Myocyte (in vitro differentiated cells): ENCODE data around the gene TAF1C. TPM values are rescaled to one million over a fixed set of nuclear protein-coding genes. Genes with fewer than 3 reads are reported as not detected.

Source experiments
- DNase-seq: peaks from one replicate; pipeline ENCODE4 v3.0.0-alpha.2; 2012; ENCODE audit warnings: low read depth
- total RNA-seq: library from RNA; depleted of rRNA; stranded (reverse); fragments of >200 nt; gene quantifications from 2 replicates; pipeline ENCODE4 v1.2.3, GENCODE V29; 2014

TAF1C gene
- total RNA-seq, 1 donor from 2014 or later, result 23.6 TPM

DNA sequence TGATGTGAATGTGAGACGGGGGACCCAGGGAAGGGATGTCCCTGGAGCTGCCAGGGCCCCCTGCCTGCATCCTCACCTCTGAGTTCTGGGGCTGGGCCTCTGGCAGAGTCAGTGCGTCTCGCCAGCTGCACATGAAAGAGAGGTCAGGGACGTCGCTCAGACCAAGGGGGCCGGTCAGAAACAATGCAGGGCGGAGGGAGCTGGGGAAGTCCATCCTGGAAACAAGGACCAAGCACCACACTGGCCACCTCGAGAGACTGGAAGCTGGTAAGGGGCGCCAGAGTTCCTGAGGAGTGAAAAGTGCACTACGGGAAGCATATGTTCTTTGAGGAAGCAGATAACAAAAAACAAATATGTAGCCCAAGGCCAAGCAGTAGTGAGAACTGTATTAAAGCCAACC lies 2.1 kb downstream of the TAF1C start:
- no peak for DNase-seq

DNA sequence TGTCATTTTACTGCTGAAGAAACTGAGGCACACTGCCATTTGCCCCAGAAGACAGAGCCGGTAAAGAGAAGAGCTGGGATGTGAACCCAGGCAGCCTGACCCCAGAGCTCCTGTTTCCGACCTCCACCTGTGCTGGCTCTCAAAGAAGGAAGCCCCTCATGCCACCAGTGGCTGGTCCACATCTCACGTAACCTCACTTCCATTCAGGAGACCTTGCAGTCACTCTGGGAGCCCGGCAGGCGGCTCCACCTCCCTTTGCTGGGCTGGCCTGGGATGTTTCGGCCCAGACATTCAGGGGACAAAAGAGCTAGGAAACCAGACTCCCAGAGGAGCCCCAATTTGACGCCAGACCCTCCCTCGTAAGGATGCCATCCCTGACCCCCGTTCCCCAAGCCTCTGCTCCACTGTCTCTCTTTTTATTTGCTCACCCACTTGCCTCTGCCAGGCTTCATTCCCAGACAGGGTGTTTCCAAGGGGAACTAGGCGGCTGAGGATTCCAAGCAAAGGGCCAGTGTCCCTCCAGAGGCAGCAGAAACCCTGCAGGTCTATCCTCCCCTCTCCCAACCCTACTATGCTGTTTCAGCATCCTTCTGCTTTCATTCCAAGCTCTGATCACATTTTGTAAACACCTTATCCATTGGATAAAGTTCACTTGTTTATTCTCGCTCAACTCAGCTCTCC lies 2.8 kb downstream of the TAF1C start:
- DNase-seq, result no peak

DNA sequence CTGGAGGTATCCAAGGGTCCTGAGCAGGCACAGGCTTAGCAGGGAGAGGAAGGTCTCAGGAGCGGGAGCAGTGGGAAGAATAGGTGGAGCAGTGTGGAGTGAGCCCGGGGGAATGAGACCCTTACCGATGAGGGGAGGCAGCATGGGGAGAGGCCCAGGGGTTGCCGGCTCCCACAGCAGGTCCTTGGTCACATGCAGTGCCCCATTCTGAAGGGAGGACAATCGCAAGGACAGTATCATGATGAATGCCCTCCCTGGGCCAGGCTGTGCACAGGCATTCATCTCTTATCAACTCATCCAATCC lies 3.3 kb downstream of the TAF1C start:
- DNase-seq, result no peak

DNA sequence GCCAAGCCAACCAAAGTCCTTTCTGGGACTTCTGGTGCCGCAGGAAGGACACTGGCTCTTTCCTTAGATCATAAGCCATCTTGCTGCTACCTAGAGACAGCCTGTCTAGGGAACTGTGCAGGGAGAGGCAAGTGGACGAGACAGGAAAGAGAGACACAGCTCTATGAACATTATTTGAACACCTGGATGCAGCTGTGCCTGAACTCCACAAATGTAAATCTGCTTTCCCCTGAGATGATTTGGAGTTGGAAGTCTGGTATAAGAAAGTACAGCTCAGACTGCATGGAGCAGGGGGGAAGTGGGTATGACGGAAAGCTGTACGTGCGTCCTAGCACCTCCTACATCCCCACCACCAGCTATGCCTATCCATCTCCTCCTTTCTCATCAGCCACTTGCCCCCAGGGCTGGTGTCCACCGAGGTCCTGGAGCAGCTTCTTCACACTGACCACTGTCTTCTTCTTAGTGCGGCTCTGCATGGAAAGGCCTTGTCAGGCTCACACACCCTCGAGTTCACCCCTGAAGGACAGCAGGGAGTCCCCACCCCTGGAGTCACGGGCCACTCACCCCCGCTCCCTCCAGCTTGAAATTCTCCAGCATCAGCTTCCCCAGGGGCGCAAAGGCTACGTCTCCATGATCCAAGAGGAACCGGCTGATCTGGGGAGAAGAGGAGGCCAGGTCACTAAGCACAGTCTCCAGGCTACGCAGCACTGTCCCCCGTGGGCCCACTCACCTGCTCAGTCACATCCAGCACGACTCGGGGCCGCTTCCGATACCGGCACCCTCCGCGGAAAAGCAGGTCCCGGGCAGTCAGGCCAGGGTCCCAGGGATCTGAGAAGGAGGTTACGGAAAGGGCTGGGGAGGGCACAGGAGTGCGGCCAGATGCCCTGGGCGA lies 3.9 kb downstream of the TAF1C start:
- DNase-seq, result no peak

DNA sequence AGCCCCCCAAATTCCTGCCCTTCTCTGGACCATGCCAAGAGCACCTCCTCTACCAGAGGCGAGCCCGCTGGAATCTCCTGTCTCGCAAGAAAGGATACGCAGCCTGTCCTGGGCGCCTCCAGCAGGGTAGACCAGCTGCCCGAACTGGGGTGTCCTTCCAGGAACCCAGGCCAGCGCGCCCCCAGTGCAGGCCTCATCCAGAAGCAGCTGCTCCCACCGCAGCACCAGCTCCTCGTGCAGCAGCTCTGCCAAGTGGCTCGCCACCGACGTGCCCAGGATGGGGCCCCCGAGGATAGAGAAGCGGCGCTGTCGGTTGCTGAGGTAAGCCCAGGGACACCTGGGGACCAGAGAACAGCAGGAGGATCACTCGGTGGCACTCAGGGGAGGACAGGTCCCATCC lies 4.8 kb downstream of the TAF1C start:
- no peak for DNase-seq

GRCh38 chr16:84181144-84181915 lies 5.5 kb downstream of the TAF1C start:
- no peak for DNase-seq

DNA sequence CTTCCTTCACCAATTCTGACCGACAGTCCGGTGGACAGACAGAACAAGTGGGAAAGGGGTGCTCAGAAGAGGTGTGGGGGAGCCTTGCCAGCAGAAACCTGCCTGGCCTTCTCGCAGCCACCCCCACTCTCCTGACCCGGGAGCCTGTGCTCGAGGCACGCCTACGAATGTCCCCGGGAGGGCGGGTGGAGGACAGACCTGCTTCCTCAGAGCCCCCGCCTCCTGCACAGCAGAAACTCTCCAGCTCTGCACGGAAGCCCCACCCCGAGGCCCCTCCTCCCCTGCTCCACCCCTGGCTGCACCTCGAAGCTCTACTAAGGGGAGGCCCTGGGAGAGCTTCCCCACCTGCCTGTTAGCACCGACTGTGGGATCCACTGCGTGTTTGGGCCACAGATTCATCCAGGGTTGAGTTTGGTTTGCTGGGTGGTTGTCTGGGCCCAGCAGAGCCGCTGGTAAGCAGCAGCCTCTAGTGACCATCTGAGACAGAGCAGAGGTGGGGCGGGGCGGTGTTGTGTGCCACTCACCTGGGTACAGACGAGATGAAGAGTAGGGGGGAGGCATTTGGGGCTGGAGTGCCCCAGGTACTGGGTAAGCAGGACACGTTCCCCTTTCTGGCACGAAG lies 6.2 kb downstream of the TAF1C start:
- DNase-seq, result no peak

DNA sequence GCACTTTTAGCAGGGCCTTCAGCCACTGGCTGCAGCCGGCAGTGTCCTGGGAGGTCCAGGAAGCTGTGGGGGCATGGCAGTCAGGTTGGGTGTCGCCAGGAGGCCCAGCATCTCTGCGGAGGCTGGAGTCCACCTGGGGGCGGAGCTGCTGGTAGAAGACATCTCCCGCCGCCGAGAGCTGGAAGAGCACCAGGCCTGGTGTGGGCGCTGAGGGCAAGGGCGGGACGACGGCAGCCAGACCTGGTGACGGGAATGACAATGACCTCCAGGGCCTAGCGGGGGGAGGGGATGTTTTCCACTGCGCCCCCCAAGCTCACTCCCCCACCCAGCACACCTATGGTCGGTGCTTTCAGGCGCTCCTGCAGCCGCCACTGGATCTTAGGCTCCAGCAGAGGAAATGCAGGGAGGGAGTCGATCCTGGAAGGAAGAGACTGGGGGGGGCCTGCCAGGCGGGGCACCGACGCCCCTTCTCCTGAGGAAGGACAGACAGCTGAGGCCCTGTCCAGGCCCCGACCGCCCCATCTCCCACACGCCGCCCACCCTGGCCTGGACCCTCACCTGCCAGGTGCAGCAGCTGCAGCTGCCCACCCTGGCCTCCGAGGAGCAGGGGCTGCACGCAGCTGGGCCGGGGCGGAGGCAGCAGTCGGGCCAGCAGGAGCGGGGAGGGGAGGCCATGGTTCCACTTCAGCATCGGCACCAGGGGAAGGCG lies 7.1 kb downstream of the TAF1C start:
- DNase-seq, result no peak

DNA sequence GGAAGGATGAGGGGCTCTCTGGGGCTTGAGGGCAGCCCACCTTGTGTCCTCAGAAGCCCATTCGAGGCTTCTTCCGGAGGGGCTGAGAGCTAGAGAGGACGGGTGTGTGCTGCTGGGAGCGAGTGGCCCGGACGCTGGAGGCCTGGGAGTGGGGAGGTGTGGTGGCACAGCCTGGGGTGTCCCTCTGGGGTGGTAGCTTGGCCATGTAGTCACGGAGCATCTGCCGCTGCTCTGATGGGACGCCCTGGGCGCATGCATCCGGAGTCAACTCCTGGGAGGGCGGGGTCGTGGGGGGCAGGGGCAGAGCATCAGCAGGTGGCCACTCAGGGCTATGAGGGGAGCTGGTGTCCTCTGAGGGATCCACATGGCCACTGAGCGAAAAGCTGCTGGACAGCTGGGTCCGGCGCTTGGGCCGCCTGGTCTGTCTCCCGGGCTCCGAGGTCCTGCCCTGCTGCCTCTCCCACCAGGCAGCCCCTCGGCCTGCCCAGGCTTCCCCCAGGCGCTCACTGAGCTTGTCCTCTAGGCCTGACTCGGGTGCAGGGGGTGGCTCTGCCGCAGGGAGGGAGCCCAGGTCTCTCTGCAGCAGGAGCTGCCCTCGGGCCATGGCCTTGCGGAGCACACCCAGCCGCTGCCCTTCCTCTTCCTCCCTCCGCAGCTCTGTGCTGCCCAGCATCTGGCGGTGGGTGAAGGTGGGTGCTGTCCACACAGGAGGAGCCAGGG lies 7.8 kb downstream of the TAF1C start:
- DNase-seq, result no peak

DNA sequence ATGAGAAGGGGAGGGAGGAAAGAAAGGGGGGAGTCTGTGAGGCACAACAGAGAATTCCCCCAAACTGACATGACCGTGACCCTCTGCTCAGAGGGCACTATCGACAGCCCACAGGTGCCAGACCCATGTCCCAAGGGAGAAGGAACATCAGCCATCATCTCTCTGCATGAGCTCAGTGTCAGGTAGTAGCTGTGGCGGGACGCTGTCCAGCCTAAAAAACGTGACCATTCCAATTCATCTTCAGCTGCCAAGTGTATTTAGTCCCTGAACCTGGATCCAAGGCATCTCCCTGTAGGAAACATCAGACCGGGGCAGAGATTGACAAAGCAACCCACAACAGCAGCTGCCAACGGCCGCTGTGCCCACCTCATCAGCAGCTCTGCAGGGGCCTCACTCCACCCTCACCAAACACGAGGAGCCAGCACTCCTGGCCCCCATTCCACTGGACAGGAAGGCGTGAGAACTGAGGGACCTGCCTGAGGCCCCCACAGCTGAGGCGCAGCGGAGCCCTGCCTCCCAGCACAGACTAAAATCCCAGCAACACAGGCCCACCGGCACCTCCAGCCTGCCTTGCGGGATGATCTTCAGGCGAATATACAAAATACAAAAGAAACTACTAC lies 8.6 kb downstream of the TAF1C start:
- DNase-seq, result no peak

GRCh38 chr16:84177741-84178073 lies 9.2 kb downstream of the TAF1C start:
- no peak for DNase-seq

DNA sequence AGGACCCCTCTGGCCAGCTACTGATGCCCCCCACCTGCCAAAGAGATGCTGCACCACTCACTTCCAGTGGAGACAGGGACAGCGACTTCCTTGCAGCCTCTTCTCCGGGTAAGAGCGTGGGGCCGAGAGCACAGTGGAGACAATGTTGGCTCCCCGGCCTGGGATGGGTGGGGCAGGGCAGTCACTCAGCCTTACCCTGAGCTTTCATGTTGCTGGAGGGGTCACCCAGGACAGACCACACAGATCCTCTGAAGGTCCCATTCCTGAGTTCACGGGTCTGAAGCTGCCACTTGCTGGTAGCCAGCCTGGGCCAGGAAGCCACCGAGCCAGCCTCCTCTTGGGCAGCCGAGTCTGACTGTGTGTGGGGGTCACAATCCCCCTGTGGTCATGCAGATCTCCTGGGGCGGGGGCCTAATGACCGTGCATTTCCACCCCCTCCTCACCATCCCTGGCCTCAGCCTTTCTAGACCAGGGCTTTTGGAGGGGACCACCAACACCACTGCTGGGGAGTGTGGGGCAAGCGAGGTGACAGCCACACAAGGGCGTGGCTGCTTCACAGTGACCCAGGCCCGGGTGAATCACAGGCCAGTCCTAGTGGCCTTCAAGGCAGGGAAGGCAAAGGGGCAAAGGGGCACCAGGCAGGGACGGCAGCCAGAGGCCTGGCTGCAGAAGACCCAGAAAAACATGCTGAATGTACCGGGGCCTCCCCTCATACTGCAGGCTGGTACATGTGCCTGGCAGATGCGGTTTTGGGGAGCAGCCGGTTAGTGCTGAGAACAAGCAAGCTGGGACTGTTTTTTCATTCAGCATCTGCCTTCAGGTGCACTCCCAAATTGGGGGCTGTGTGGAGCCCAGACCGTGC lies 10.4 kb downstream of the TAF1C start:
- no peak for DNase-seq

GRCh38 chr16:84175350-84176081 lies 11.3 kb downstream of the TAF1C start:
- peak; percentile 68 for DNase-seq

DNA sequence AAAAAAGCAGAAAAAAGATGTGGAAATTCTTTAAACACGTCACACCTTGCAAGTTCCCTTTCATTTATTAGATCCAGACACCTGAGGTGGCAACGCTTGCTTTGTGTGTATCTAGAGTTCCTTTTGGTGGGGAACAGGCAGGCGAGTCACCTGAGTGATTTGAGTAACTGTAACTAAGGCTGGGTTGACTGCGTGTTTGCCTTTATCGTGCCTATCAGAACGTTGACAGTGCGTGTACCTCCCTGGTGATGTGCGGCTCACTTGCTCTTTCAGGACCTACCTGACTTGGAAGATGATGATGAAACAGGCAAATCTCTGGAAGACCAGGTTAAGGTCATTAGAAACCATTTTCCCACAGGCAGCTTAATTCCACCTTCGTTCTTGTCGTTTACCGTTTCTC lies 12.5 kb downstream of the TAF1C start:
- no peak for DNase-seq

- no peak for DNase-seq
These were observed 17.0 kb downstream of the TAF1C start for GRCh38 chr16:84169765-84170310.

DNA sequence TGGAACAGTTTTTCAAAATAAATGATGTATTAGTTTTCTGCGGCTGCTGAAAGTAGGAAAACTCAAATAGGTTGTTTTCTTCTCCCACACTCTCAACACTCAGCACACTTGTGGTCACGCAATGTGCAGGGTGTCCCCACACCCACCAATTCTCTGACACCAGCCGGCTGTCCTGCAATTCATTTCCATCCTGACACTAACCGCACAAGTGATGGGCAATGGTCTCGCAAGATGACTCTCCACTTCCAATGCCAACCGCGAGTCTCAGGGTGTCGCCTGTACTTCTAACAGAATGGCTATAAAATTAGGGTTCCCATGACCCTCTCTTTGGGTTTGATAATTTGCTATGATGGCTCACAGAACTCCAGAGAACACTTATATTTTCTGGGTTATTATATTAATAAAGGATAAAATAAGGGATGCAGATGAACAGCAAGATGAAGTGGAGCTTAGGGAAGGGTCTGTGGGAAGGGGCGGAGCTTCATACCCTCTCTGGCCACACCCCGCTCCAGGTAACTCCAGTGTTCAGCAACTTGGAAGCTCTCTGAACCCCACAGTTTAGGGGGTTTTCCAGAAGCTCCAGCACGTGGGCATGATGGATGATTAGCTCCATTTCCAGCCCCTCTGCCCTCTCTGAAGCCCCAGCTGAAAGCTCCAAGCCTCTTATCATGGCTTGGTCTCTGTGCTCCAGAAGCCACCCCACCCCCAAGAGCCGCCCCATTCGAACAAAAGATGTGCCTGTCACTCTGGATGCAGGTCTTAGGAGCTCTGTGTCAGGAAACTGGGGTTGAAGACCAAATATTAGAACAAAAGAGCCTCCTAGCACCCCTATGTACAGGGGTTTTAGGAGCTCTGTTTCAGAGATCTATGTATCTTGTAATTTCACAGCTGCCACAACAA lies 19.8 kb downstream of the TAF1C start:
- DNase-seq, result no peak

DNA sequence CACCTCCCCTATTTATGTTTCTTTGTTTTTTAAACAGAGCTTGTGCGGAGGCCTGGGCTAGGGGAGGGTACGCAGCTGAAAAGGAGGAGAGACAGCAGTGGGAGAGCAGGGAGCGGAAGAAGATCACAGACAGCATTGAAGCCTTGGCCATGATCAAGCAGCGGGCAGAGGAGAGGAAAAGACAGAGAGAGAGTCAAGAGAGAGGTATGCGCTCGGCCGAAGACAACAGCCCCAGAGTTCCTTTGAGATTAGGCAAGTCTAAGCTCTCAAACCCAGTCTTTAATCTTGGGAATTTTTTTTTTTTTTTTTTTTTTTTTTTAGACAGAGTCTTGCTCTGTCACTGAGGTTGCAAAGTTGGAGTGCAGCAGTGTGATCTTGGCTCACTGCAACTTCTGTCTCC lies 21.1 kb downstream of the TAF1C start:
- no peak for DNase-seq
